NCI-H345 treated with DMSO at 0.1 percent for 48 hours (cell line): ENCODE data around the gene SNTG2.
A peak's percentile ranks its signal among the peaks of the same experiment; 100 is the strongest.

Experiments used
- DNase-seq: peaks from one replicate; lab custom pipeline; 2025; ENCODE audit not compliant: unreplicated experiment; lab: John Stamatoyannopoulos, UW

Gene SNTG2

GRCh38 chr2:1230155-1230893 is 279.7 kb downstream of the SNTG2 start:
- no peak for DNase-seq

GRCh38 chr2:1231466-1232063 is 280.9 kb downstream of the SNTG2 start:
- peak; percentile 99 for DNase-seq

DNA sequence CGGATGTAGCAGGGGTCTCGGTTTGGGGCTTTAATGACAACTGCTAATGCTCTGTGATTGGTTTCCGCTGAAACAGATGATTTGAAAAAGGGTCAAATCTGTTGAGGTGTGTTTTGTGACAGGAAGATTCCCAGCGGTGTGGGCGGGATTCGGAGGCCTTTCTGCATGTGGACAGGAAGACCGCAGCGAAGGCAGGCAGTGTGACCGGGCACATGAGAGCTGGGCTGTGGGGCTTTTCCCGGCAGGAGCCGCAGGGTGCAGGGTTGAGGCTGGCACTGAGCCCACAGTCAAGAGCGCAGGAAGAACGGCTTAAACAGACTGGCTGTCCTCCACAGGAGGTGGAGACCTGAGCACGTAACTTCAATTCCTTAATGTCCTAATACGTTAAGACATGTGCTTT is 282.6 kb downstream of the SNTG2 start:
- peak; percentile 86 for DNase-seq

DNA sequence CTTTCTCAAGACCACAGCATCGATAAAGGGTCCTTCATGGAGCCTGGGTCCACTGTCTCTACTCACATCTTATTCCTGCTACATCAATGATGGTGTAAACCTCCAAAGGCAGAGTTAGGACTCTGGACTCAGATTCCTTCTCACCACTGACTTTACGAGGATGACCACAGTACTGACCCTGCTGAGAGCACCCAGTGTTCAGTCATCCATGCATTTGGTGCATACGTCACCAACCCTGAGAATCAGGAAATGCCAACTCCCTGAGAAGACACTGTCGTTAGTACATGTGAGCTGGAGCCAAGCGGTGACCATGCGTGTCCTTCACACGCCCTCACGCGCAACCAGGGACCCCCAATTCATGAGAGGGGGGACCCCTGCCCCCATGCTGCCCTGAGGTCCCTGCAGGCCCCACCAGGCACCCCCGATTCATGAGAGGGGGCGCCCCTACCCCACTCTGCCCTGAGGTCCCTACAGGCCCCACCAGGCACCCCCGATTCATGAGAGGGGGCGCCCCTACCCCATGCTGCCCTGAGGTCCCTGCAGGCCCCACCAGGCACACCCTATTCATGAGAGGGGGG is 284.2 kb downstream of the SNTG2 start:
- DNase-seq = no peak

DNA sequence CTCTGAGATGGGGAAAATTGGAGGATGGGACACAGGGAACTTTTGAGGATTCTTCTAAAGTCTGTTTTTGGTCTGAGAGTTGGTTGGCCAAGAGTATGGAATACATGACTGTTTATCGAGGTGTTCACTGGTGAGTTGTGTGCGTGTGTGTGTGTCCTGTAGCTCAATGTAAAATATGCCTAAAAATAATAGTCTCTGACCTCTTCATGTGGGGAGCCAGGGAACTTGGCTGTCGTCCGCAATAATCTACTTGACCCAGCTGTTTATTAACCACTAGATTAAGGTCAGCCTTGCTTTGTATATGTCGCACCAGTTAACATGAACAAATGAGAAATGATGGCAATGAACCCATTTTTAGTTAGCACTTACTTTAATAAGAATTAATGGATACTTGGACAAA is 285.2 kb downstream of the SNTG2 start:
- no peak for DNase-seq

GRCh38 chr2:1236606-1237005 is 286.0 kb downstream of the SNTG2 start:
- no peak for DNase-seq

GRCh38 chr2:1237783-1238182 is 287.1 kb downstream of the SNTG2 start:
- no peak for DNase-seq

DNA sequence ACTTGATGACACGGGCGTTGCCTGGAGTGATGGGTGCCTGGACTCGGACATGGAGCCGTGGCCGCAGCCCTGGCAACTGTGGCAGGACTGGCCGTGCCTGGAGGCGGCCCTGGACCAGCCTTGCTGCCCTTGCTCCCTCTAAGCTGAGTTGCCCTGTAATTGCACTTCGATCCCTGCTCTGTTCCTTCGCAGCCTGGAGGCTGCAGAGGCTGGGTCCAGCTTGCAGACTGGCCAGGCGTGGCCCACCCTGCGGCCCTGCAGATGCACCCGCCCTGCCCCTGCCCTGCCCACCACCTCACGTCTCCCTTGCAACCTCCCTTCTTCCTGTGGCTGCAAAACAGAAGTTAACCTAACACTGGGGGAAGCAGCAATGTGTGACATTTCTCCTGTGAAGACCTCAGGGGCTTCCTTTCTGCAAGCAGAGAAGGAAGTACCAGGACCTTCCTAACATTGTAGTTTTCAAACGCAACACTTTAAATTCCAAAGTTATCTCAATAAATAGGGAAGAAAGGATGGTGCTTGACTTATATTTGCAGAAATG is 288.0 kb downstream of the SNTG2 start:
- DNase-seq = no peak

- no peak for DNase-seq
Observed at GRCh38 chr2:1245193-1245592, 294.5 kb downstream of the SNTG2 start.

DNA sequence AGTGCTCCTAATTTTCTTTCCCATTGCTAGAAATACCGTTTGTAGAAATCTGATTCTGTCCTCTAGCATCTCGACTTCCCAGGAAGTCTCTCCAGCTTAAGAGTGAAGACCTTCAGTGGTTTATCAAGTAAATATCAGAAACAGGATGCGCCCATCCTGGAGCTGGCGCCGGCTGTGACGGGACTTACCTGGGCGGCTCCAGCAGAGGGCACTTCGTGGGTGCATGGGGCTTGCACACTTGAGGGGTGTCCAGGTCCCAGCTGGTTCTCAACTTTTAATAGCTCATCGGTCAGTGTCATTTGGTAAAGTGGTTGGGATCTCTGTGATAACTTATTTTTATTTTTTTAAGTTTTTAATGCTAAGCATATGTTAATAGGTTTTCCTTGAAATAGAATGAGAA is 295.6 kb downstream of the SNTG2 start:
- DNase-seq = no peak

- no peak for DNase-seq
Observed at GRCh38 chr2:1246991-1247390, 296.3 kb downstream of the SNTG2 start.

DNA sequence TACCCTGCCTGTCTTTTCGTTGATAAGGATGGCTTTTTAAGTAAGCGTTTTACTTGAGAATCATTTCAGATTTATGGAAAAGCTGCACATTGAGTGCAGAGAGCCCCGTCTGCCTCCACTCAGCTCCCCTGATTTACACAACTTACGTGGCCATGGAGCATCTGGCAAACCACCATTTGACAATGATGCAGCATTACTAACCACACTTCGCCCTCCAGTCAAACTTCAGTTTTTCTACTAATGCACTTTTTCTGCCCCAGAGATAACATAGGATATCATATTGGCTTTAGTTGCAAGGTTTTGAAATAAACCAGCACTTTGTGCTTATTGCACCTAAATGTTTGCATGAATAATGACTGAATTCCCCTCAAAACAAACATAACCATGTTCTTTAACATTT is 297.5 kb downstream of the SNTG2 start:
- DNase-seq = no peak

DNA sequence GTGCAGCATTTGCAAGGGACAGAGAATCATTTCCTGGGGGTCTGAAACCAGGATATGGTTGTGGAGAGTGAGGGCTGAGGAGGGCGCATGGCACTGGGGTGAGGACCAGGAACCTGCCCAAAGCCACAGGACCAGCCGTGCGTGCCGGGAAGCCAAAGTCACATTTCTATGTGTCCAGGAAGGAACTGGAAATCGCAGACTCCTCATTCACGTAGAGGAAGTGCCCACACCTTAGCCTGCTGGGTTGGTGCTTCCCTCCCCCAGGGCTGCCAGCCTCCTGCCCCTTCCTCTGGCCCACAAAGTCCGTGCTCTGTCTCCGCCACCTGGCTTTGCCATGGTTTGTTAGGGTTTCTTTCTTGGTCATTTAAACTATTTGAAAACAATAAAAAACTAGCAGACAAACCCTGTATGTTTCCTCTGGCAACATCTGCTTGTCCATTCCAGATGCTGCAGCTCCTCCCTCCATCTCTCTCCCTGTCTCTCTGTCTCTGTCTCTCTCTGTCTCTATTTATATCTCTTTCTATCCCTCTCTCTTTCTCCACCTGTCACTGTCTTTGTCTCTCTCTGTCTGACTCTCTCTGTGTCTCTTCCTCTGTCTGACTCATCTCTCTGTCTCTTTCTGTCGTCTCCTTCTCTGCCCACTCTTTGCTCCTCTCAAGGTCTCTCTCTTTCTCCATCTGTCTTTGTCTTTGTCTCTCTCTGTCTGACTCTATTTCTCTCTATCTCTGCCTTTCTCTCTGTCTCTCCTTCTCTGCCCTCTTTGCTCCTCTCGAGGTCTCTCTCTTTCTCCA is 299.4 kb downstream of the SNTG2 start:
- no peak for DNase-seq

DNA sequence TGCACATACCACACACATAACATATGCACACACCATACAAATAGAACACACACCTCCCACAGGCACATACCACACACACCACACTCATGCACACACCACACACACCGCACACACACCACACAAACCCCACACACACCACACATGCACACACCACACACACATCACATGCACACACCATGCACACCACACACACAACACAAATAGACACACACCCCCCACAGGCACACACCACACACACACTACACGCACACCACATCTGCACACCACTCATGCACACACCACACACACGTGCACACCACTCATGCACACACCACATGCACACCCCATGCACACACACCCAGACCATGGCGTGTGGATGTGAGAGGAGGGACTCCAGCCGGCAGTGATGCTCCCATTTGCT is 300.9 kb downstream of the SNTG2 start:
- no peak for DNase-seq

GRCh38 chr2:1253629-1254028 is 303.0 kb downstream of the SNTG2 start:
- DNase-seq = no peak

DNA sequence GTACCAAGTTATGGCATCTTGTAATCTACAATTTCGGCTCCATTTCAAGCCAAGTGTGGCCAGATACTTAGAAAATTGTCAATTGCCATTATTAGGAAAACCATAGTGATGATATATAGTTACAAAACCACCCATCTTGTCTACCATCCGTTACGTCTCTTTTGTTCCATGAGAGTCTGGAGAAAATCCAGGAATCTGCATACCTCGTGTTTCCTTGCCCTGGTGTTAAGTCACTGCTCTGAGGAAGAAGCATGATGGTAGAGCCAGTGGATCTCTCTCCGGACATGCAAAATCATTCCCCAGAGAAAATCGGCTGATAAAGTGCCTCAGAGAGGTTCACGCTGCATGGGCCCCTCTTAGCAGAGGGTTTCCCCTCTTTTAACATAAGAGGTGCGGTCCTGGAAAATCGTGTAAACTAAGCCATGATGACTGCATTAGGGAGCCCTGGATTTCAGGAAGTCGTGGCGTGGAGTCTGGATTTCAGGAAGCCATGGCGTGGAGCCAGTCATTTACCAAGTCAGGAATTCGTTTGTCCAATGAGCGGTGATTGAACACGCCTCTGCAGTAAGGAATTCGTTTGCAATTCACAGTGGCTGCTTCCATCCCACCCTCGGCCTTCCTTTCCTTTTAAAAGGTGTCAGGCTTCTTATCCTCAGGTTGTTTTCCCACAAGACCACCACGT is 304.2 kb downstream of the SNTG2 start:
- no peak for DNase-seq

GRCh38 chr2:1256632-1257324 is 306.1 kb downstream of the SNTG2 start:
- DNase-seq = no peak

GRCh38 chr2:1257334-1257733 is 306.7 kb downstream of the SNTG2 start:
- DNase-seq = no peak

- no peak for DNase-seq
Observed at GRCh38 chr2:1259746-1260145, 309.1 kb downstream of the SNTG2 start.

- no peak for DNase-seq
Observed at GRCh38 chr2:1262609-1263008, 312.0 kb downstream of the SNTG2 start.
